ENCODE data around the gene PSAPL1. TPM values are rescaled to one million over a fixed set of nuclear protein-coding genes. Genes with fewer than 3 reads are reported as not detected.

The PSAPL1 gene
- total and polyA plus RNA-seq, 5 donors from 2014 or later, result not detected

DNA sequence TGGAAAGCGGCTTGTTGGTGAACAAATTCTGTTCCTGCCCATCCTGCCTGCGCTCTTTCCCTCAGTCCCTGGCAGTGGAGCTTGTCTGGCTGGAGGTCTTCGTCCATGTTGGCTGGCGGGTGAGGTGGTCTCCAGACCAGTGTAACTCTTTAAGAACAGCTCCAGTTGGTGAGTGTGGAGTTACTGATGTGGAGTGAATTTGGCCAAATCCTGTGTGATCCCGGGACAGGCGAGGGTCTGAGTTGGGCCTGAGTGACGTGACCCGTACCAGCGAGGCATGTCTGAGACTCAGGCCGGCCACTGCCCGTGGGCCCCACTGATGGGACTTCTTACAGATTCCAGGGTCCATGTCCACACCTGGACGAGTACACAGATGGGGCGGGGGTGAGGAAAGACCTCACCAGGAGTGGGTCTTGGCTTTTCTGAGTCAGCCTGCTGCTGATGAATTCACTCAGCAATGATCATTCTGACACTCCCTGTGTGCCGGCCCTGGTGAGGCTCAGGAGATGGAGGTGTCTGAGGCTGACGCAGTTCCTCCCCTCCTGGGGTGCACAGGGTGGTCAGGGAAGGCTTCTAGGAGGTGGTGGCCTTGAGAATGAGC is 45.5 kb downstream of the PSAPL1 start:
- H3K27ac ChIP-seq (ENCODE audit: insufficient read depth, low read length, poor library complexity, severe bottlenecking), result no peak overlapping the region
- no peak overlapping the region for H3K4me3 ChIP-seq (ENCODE audit: low read depth, low read length)
- Mint-ChIP-seq H3K4me1 (no peaks in the 10 kb centered on the region), H3K27ac (no peak overlapping the region), H3K4me3 (no peak overlapping the region), H3K27me3 (no peaks in the 10 kb centered on the region), H3K9me3 (peaks cover 0 to 4% (median 0%) of the 10 kb centered on the region in 7 donors), H3K36me3 (no peaks in the 10 kb centered on the region)
- no peaks in the 10 kb centered on the region for H3K9me3 ChIP-seq (ENCODE audit: control insufficient read depth in 2 of 2, low read length in 2 of 2)
- H3K36me3 ChIP-seq (ENCODE audit: control insufficient read depth, insufficient read depth, low read length), result no peaks in the 10 kb centered on the region
- DNase-seq (no peak), ATAC-seq (ENCODE audit: low read depth in 2 of 2) (no peak)
- H3K27me3 ChIP-seq (ENCODE audit: control insufficient read depth, insufficient read depth, low read length), result no peaks in the 10 kb centered on the region
- no peaks in the 10 kb centered on the region for H3K4me1 ChIP-seq (ENCODE audit: control insufficient read depth, insufficient read depth, low read length, poor library complexity, severe bottlenecking)

DNA sequence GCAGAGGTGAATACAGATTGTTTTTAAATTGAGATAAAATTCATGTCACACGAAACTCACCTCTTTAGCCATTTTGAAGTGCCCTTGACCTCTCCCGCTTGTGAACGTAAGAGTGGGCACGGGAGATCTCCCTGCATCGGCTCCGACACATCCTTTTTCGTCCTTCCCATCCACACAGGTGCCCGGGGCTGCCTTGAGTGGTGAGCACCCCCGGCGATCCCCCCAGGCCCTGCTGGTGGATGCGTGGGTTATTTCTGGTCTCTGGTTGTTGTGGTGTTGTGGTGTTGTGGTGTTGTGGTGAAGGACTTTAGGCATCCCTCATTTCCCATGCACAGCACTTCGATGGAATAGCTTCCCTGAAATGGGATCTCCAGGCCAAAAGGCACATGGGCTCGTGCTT is 46.1 kb downstream of the PSAPL1 start:
- Histone ChIP-seq H3K4me1 (ENCODE audit: control insufficient read depth, insufficient read depth, low read length, poor library complexity, severe bottlenecking) (no peaks in the 10 kb centered on the region), H3K4me3 (ENCODE audit: low read depth, low read length) (no peak overlapping the region), H3K27me3 (ENCODE audit: control insufficient read depth, insufficient read depth, low read length) (no peaks in the 10 kb centered on the region), H3K9me3 (ENCODE audit: control insufficient read depth in 2 of 2, low read length in 2 of 2) (no peaks in the 10 kb centered on the region), H3K36me3 (ENCODE audit: control insufficient read depth, insufficient read depth, low read length) (no peaks in the 10 kb centered on the region), H3K27ac (ENCODE audit: insufficient read depth, low read length, poor library complexity, severe bottlenecking) (no peak overlapping the region)
- Mint-ChIP-seq H3K4me1 (no peaks in the 10 kb centered on the region), H3K27ac (no peak overlapping the region), H3K9me3 (peaks cover 0 to 4% (median 0%) of the 10 kb centered on the region in 7 donors), H3K4me3 (no peak overlapping the region), H3K36me3 (no peaks in the 10 kb centered on the region), H3K27me3 (no peaks in the 10 kb centered on the region)
- ATAC-seq (ENCODE audit: low read depth in 2 of 2) (no peak), DNase-seq (no peak)

DNA sequence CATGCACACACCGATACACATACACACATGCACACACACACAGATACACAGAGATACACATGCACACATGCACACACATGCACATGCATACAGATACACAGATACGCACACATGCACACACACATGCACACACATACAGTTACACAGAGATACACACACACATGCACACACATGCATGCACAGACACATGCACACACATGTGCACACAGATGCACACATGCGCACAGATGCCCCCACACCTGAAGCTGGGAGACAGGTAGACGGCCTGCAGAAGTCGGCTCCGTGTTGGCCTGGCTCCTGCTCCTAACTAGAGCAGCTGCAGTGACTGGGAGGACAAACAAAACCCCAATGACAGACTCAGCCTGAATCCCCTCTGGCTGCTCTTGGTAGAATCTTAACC is 46.8 kb downstream of the PSAPL1 start:
- Mint-ChIP-seq H3K9me3 (peaks cover 0 to 4% (median 0%) of the 10 kb centered on the region in 7 donors), H3K27me3 (no peaks in the 10 kb centered on the region), H3K36me3 (no peaks in the 10 kb centered on the region)

DNA sequence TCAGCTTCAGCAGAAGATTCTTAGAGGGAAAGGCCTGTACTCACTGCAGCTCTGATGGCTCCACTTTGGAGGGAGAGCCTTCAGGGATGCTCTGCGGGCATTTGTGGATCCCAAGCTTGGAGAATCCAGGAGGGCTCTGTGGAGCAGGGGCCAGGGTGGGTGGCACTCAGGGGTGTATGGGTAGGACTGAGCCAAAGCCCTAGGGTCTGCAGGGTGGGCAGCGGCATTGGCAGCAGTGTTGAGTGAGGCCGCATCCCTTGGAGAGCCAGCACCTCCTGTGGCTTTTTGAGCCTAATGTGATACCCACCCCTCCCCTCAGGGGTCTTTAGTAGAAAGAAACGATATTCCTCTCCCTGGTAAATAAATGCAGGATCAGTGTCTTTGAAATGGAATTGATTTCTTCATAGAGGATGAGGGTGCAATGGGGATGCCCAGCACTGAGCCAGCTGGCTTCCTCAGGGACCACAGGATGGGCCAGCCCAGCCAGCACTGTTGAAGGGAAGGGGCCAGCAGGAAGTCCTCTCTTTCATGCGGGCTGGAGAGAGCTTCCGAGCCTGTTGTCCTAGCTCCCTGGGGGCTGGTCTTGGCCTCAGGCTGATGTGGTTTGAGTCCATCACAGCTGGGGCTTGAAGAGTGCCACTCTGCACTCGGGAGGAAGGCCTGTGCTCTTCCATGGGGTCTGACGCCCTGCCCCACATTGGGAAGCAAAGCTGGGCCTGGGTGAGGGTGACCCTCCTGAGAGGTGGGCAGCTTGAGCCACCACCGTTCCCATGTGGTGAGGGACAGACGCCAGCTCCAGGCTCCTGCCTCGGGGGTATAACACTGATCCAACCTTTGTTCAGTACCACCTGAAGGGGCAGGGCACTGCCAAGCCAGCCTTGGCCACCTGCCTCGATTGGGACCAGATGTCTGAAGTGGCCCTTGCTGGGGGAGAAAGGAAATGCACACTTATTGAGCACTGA is 49.5 kb downstream of the PSAPL1 start:
- peaks cover 9% of the 10 kb centered on the region for H3K27me3 Mint-ChIP-seq
- Histone ChIP-seq H3K4me3 (ENCODE audit: low read depth, low read length) (no peak overlapping the region), H3K36me3 (ENCODE audit: control insufficient read depth, insufficient read depth, low read length) (no peaks in the 10 kb centered on the region), H3K27ac (ENCODE audit: insufficient read depth, low read length, poor library complexity, severe bottlenecking) (no peak overlapping the region), H3K9me3 (ENCODE audit: control insufficient read depth in 2 of 2, low read length in 2 of 2) (no peaks in the 10 kb centered on the region), H3K4me1 (ENCODE audit: control insufficient read depth, insufficient read depth, low read length, poor library complexity, severe bottlenecking) (no peaks in the 10 kb centered on the region), H3K27me3 (ENCODE audit: control insufficient read depth, insufficient read depth, low read length) (no peaks in the 10 kb centered on the region)
- no peak overlapping the region for H3K4me3 Mint-ChIP-seq
- H3K9me3 Mint-ChIP-seq, result peaks cover 0 to 4% (median 0%) of the 10 kb centered on the region in 7 donors
- no peak for DNase-seq
- no peak for ATAC-seq (ENCODE audit: low read depth in 2 of 2)
- no peaks in the 10 kb centered on the region for H3K4me1 Mint-ChIP-seq
- H3K36me3 Mint-ChIP-seq, result no peaks in the 10 kb centered on the region
- peak overlapping the region in 1 of 3 donors; percentile 26 for H3K27ac Mint-ChIP-seq

More for the DNA sequence above, 46.8 kb downstream of the PSAPL1 start:
- H3K4me3 ChIP-seq (ENCODE audit: low read depth, low read length), result no peak overlapping the region
- no peak overlapping the region for H3K4me3 Mint-ChIP-seq
- no peak for DNase-seq
- H3K27ac ChIP-seq (ENCODE audit: insufficient read depth, low read length, poor library complexity, severe bottlenecking), result no peak overlapping the region
- H3K27me3 ChIP-seq (ENCODE audit: control insufficient read depth, insufficient read depth, low read length), result no peaks in the 10 kb centered on the region
- no peaks in the 10 kb centered on the region for H3K9me3 ChIP-seq (ENCODE audit: control insufficient read depth in 2 of 2, low read length in 2 of 2)
- H3K27ac Mint-ChIP-seq, result no peak overlapping the region
- H3K36me3 ChIP-seq (ENCODE audit: control insufficient read depth, insufficient read depth, low read length), result no peaks in the 10 kb centered on the region
- no peaks in the 10 kb centered on the region for H3K4me1 Mint-ChIP-seq
- ATAC-seq (ENCODE audit: low read depth in 2 of 2), result no peak
- H3K4me1 ChIP-seq (ENCODE audit: control insufficient read depth, insufficient read depth, low read length, poor library complexity, severe bottlenecking), result no peaks in the 10 kb centered on the region

DNA sequence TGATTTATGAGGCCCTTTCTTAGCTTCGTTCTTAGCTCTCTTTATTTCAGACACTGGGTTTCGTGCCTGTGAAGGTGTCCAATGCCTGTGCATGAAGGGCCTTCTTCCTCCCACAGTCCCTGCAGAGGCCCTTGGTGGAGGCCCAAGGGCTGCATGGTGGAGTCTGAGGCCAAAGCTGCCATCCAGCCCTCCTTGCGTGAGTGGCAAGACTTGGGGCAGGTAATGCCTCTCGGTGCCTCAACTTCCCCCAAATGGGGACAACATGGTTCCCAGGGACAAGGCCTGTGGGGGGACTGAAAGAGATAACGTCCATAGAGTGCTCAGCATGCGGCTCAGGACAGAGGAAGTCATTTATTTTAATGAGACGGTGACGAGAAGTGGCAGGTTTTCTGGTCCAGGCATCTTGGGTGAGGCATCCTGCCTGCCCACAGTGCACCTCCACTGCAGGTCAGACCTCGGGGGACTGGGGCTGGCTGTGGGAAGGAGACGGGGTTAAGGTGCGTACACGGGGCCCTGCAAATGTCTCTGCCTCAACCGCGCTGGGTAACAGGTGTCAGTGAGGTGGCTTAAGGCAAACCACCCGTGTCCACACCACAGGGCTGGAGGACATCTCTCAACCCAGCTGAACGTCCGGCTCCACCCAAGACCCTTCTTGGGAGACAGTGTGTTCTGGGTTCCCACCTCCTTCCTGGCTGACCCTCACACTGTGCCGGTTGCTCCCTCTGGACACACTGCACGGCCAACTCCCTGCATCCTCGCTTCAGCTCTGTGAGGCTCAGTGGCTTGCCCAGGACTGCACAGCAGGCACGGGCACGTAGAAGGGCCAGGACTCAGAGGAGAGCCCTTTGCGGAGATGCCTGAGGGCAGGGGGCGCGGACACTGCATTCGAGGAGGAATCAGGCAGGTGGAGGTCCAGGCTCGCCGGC is 50.5 kb downstream of the PSAPL1 start:
- ATAC-seq (ENCODE audit: low read depth in 2 of 2), result no peak
- Mint-ChIP-seq H3K9me3 (peaks cover 0 to 4% (median 0%) of the 10 kb centered on the region in 7 donors), H3K36me3 (no peaks in the 10 kb centered on the region), H3K27ac (no peak overlapping the region), H3K27me3 (peaks cover 9% of the 10 kb centered on the region), H3K4me1 (no peaks in the 10 kb centered on the region), H3K4me3 (no peak overlapping the region)
- H3K4me1 ChIP-seq (ENCODE audit: control insufficient read depth, insufficient read depth, low read length, poor library complexity, severe bottlenecking), result no peaks in the 10 kb centered on the region
- H3K27ac ChIP-seq (ENCODE audit: insufficient read depth, low read length, poor library complexity, severe bottlenecking), result no peak overlapping the region
- H3K9me3 ChIP-seq (ENCODE audit: control insufficient read depth in 2 of 2, low read length in 2 of 2), result no peaks in the 10 kb centered on the region
- no peaks in the 10 kb centered on the region for H3K36me3 ChIP-seq (ENCODE audit: control insufficient read depth, insufficient read depth, low read length)
- no peaks in the 10 kb centered on the region for H3K27me3 ChIP-seq (ENCODE audit: control insufficient read depth, insufficient read depth, low read length)
- H3K4me3 ChIP-seq (ENCODE audit: low read depth, low read length), result no peak overlapping the region
- no peak for DNase-seq

DNA sequence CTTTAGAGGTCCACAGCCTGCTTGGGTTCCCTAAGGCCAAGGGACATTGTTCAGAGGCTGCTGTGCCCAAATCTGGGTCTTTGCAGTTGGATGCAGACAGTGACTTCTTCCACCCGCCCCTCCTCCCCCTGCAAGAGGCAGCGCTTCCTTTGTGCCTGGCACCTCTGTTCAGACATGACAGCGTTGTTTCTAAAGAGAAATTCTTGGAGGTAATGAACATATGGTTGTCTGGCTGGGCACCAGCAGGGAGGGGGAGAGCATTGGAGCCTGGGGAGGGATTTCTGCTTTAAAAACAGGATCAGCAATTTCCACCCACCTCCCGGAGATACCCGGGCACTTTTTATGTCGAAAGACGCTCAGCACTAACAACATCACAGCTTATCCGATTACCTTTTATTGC is 51.5 kb downstream of the PSAPL1 start:
- H3K9me3 Mint-ChIP-seq, result peaks cover 0 to 4% (median under 1%) of the 10 kb centered on the region in 7 donors
- Histone ChIP-seq H3K9me3 (ENCODE audit: control insufficient read depth in 2 of 2, low read length in 2 of 2) (no peaks in the 10 kb centered on the region), H3K27ac (ENCODE audit: insufficient read depth, low read length, poor library complexity, severe bottlenecking) (no peak overlapping the region), H3K36me3 (ENCODE audit: control insufficient read depth, insufficient read depth, low read length) (no peaks in the 10 kb centered on the region), H3K27me3 (ENCODE audit: control insufficient read depth, insufficient read depth, low read length) (no peaks in the 10 kb centered on the region), H3K4me1 (ENCODE audit: control insufficient read depth, insufficient read depth, low read length, poor library complexity, severe bottlenecking) (no peaks in the 10 kb centered on the region), H3K4me3 (ENCODE audit: low read depth, low read length) (no peak overlapping the region)
- no peaks in the 10 kb centered on the region for H3K4me1 Mint-ChIP-seq
- no peak for DNase-seq
- no peak overlapping the region for H3K4me3 Mint-ChIP-seq
- no peak overlapping the region for H3K27ac Mint-ChIP-seq
- ATAC-seq (ENCODE audit: low read depth in 2 of 2), result no peak
- H3K36me3 Mint-ChIP-seq, result no peaks in the 10 kb centered on the region
- H3K27me3 Mint-ChIP-seq, result peaks cover 9% of the 10 kb centered on the region

DNA sequence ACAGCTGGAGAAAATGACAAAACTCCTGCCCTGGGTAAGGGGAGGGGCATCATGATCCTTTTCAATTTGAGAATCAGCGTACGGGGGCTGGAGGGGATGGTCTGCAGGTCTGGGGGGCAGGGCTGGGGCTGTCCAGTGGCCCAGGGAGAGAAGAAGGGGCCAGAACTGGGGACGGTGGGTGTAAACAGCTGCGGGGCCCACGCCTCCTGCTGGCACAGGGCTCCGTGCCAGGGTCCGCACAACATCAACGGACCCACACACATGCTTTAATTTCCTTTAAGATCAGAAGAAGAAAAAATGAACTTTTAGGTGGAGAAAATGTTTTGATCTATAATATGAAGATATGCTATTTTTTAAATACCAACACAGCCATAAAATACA is 52.1 kb downstream of the PSAPL1 start:
- Mint-ChIP-seq H3K4me1 (no peaks in the 10 kb centered on the region), H3K27me3 (peaks cover 9% of the 10 kb centered on the region), H3K4me3 (no peak overlapping the region), H3K27ac (no peak overlapping the region), H3K36me3 (no peaks in the 10 kb centered on the region), H3K9me3 (peaks cover 0 to 7% (median 0%) of the 10 kb centered on the region in 7 donors)
- no peak overlapping the region for H3K27ac ChIP-seq (ENCODE audit: insufficient read depth, low read length, poor library complexity, severe bottlenecking)
- ATAC-seq (ENCODE audit: low read depth in 2 of 2) (no peak), DNase-seq (no peak)
- H3K4me3 ChIP-seq (ENCODE audit: low read depth, low read length), result no peak overlapping the region
- no peaks in the 10 kb centered on the region for H3K4me1 ChIP-seq (ENCODE audit: control insufficient read depth, insufficient read depth, low read length, poor library complexity, severe bottlenecking)
- H3K9me3 ChIP-seq (ENCODE audit: control insufficient read depth in 2 of 2, low read length in 2 of 2), result no peaks in the 10 kb centered on the region
- no peaks in the 10 kb centered on the region for H3K27me3 ChIP-seq (ENCODE audit: control insufficient read depth, insufficient read depth, low read length)
- H3K36me3 ChIP-seq (ENCODE audit: control insufficient read depth, insufficient read depth, low read length), result no peaks in the 10 kb centered on the region

All from CD4-positive, CD25-positive, alpha-beta regulatory T cell (primary cell).